Fibroblast of mammary gland (primary cell): ENCODE results near the gene ZNF496.
"Not testable (repeated sequence)": the region's sequence is repeated elsewhere in the genome, so short reads cannot be mapped to it uniquely, and the experiment has no call there.

Experiments
- DNase-seq: peaks from one replicate; pipeline ENCODE4 v3.0.0-alpha.2; 2010; ENCODE audit warnings: low read depth
- H3K4me3 ChIP-seq: 2 replicates; pipeline ENCODE4 v1.5.1; 2011; ENCODE audit warnings: low read depth, mild to moderate bottlenecking, low read length, moderate library complexity; ENCODE audit not compliant: control insufficient read depth
- TF ChIP-seq, protein P1 (sequence below): conservative IDR thresholded peaks from 2 replicates; pipeline ENCODE4 v1.5.1; 2011; ENCODE audit warnings: low read depth, low read length, inconsistent platforms; ENCODE audit not compliant: control insufficient read depth, insufficient read depth

ZNF496 gene

GRCh38 chr1:247357781-247358211 is 26.1 kb upstream of the ZNF496 start:
- TF ChIP-seq, protein P1, sequence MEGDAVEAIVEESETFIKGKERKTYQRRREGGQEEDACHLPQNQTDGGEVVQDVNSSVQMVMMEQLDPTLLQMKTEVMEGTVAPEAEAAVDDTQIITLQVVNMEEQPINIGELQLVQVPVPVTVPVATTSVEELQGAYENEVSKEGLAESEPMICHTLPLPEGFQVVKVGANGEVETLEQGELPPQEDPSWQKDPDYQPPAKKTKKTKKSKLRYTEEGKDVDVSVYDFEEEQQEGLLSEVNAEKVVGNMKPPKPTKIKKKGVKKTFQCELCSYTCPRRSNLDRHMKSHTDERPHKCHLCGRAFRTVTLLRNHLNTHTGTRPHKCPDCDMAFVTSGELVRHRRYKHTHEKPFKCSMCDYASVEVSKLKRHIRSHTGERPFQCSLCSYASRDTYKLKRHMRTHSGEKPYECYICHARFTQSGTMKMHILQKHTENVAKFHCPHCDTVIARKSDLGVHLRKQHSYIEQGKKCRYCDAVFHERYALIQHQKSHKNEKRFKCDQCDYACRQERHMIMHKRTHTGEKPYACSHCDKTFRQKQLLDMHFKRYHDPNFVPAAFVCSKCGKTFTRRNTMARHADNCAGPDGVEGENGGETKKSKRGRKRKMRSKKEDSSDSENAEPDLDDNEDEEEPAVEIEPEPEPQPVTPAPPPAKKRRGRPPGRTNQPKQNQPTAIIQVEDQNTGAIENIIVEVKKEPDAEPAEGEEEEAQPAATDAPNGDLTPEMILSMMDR: no peak

DNA sequence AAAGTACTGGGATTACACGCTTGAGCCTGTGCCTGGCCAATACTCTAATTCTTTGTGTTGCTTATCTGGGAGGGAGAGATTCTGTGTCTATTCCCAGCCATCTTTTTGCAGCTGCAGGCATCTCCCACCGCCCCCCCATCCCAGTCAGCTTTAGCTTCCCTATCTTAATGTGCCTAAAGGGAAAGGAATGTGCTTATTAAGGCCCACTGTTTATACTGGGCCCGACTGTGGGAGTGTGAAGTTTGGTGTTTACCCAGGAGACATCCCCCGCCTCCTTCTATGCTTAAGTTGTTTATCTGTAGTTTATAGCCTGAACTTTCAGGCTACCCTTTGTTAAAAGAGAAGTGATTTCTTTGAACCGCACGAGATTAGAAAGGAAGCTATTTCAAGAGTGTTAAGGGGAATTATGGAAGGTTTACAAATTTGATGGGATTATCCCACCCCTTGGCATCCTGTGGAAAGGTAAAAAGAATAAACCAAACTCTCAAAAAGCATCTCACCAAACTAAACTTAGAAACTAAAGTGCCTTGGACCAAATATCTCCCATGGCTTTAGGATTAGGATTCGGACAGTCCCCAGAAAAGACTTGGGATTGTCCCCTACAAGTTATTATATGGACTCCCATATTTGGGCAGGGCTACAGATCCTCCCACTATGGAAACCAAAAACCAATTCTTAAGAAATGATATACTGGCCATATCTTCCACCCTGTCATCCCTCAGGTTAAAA is 25.5 kb upstream of the ZNF496 start:
- H3K4me3 ChIP-seq: no peak overlapping the region
- TF ChIP-seq, protein P1: no peak
- DNase-seq: peak; percentile 67

More at GRCh38 chr1:247357781-247358211, 26.1 kb upstream of the ZNF496 start:
- peak; percentile 89 for DNase-seq
- no peak overlapping the region for H3K4me3 ChIP-seq

DNA sequence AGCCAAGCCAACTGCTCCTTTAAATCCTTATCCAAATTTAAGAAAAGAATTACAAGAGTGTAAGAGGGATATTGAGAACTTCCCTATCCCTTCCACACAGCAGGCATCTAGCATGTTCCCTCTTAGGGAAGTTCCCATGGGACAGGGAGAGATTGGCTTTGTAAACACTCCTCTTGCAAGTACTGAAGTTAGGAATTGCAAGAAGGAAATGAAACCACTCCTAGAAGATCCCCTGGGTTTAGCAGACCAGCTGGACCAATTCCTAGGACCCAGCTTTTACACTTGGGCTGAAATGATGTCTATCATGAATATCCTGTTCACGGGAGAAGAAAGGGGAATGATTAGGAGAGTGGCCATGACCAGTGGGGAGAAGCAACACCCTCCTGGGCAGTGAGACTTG is 23.5 kb upstream of the ZNF496 start:
- H3K4me3 ChIP-seq, DNase-seq: not testable (repeated sequence)

DNA sequence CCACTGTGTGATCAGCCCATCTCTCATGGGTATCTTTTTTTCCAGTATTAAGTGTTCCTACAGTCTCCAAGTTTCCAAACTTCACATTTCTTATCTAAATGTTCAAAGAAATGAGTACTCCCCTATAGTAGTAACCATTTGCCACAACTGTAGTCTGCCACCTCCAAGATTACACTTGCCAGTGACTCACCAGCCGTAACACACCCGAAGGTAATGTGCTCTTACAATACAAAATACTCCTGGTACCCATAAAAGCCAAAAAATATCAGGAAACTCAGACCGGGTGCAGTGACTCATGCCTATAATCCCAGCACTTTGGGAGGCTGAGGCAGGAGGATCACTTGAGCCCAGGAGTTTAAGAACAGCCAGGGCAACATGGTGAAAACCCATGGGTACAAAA is 20.5 kb upstream of the ZNF496 start:
- no peak overlapping the region for H3K4me3 ChIP-seq
- TF ChIP-seq, protein P1: no peak
- DNase-seq: no peak

DNA sequence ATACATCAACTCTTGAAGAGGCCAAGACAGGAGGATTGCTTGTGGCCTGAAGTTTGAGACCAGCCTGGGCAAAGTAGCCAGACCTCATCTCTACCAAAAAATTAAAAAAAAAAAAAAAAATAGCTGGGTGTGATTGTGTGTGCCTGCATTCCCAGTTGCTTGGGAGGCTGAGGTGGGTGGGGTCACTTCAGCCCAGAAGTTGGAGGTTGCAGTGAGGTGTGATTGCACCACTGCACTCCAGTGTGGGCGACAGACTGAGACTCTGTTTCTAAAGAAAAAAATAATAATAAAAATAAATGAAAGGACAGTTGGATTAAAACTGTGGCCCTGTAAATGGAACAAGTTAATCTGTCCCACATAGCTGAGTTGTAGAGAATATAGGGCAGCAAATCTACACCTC is 18.9 kb upstream of the ZNF496 start:
- DNase-seq: no peak
- TF ChIP-seq, protein P1: no peak
- H3K4me3 ChIP-seq: no peak overlapping the region

- peak overlapping the region; percentile 23 for H3K4me3 ChIP-seq
- TF ChIP-seq, protein P1: no peak
- DNase-seq: no peak
These were observed 16.0 kb upstream of the ZNF496 start for GRCh38 chr1:247347477-247348222.

- TF ChIP-seq, protein P1: no peak
- DNase-seq: no peak
- no peak overlapping the region for H3K4me3 ChIP-seq
These were observed 14.2 kb upstream of the ZNF496 start for GRCh38 chr1:247345881-247346280.
